GM18907 (cell line): ENCODE results near the gene TLR6.
"Not testable (repeated sequence)": the region's sequence is repeated elsewhere in the genome, so short reads cannot be mapped to it uniquely, and the experiment has no call there.

Source experiments
- ATAC-seq: cut with Tn5 transposase; IDR thresholded peaks from one replicate; pipeline ENCODE4 v1.9.1; 2021; ENCODE audit warnings: mild to moderate bottlenecking, moderate library complexity; ENCODE audit not compliant: unreplicated experiment

The TLR6 gene

GRCh38 chr4:38823766-38824165 is 32.9 kb downstream of the TLR6 start:
- no peak for ATAC-seq

GRCh38 chr4:38822748-38823303 is 33.8 kb downstream of the TLR6 start:
- ATAC-seq = no peak

GRCh38 chr4:38821739-38822138 is 34.9 kb downstream of the TLR6 start:
- ATAC-seq = no peak

- ATAC-seq = peak; percentile 60
Measured at GRCh38 chr4:38820329-38821061, 36.1 kb downstream of the TLR6 start.

- peak; percentile 39 for ATAC-seq
Measured at GRCh38 chr4:38819569-38819968, 37.0 kb downstream of the TLR6 start.

GRCh38 chr4:38818441-38818976 is 38.1 kb downstream of the TLR6 start:
- peak; percentile 58 for ATAC-seq

GRCh38 chr4:38815885-38816782 is 40.5 kb downstream of the TLR6 start:
- ATAC-seq = no peak

- ATAC-seq = no peak
Measured at GRCh38 chr4:38814386-38814785, 42.2 kb downstream of the TLR6 start.

GRCh38 chr4:38811297-38811696 is 45.3 kb downstream of the TLR6 start:
- no peak for ATAC-seq

GRCh38 chr4:38807462-38807861 is 49.2 kb downstream of the TLR6 start:
- not testable (repeated sequence) for ATAC-seq

- not testable (repeated sequence) for ATAC-seq
Measured at GRCh38 chr4:38806251-38806650, 50.4 kb downstream of the TLR6 start.

- ATAC-seq = peak; percentile 82
Measured at GRCh38 chr4:38805530-38806145, 51.0 kb downstream of the TLR6 start.

- ATAC-seq = peak; percentile 31
Measured at GRCh38 chr4:38804654-38805295, 51.8 kb downstream of the TLR6 start, which contains the start of gene TLR1. TLR1 (minus strand) TSS chr4:38804791; CDS start chr4:38798831, 5,960 bp downstream.

GRCh38 chr4:38803833-38804653 is 52.6 kb downstream of the TLR6 start:
- peak; percentile 61 for ATAC-seq

GRCh38 chr4:38802561-38803355 is 53.9 kb downstream of the TLR6 start:
- no peak for ATAC-seq

- ATAC-seq = no peak
Measured at GRCh38 chr4:38800961-38801450, 55.6 kb downstream of the TLR6 start.

- no peak for ATAC-seq
Measured at GRCh38 chr4:38800366-38800765, 56.3 kb downstream of the TLR6 start.

GRCh38 chr4:38795087-38795486 is 61.5 kb downstream of the TLR6 start:
- ATAC-seq = no peak
